GM21619 (cell line): Measurements from ENCODE around the gene STK32B.
"Not testable (repeated sequence)": the region's sequence is repeated elsewhere in the genome, so short reads cannot be mapped to it uniquely, and the experiment has no call there.

Experiments
- ATAC-seq: cut with Tn5 transposase; IDR thresholded peaks from one replicate; pipeline ENCODE4 v1.9.1; 2021; ENCODE audit not compliant: unreplicated experiment

Gene STK32B

GRCh38 chr4:5250536-5250935 lies 199.3 kb downstream of the STK32B start:
- not testable (repeated sequence) for ATAC-seq

GRCh38 chr4:5256421-5256820 lies 205.1 kb downstream of the STK32B start:
- no peak for ATAC-seq

- no peak for ATAC-seq
Measured at GRCh38 chr4:5257086-5257485, 205.8 kb downstream of the STK32B start.

GRCh38 chr4:5259471-5259870 lies 208.2 kb downstream of the STK32B start:
- ATAC-seq, result no peak

- ATAC-seq, result no peak
Measured at GRCh38 chr4:5260121-5260520, 208.8 kb downstream of the STK32B start.

- no peak for ATAC-seq
Measured at GRCh38 chr4:5261866-5262265, 210.6 kb downstream of the STK32B start.

GRCh38 chr4:5266991-5267390 lies 215.7 kb downstream of the STK32B start:
- ATAC-seq, result no peak

GRCh38 chr4:5267408-5267807 lies 216.1 kb downstream of the STK32B start:
- ATAC-seq, result no peak

- ATAC-seq, result no peak
Measured at GRCh38 chr4:5276475-5277075, 225.3 kb downstream of the STK32B start.

- ATAC-seq, result no peak
Measured at GRCh38 chr4:5277079-5277478, 225.8 kb downstream of the STK32B start.

- no peak for ATAC-seq
Measured at GRCh38 chr4:5278213-5278612, 226.9 kb downstream of the STK32B start.

- ATAC-seq, result not testable (repeated sequence)
Measured at GRCh38 chr4:5280069-5280468, 228.8 kb downstream of the STK32B start.

- ATAC-seq, result no peak
Measured at GRCh38 chr4:5280828-5281227, 229.5 kb downstream of the STK32B start.

GRCh38 chr4:5283837-5284236 lies 232.6 kb downstream of the STK32B start:
- ATAC-seq, result no peak

- ATAC-seq, result no peak
Measured at GRCh38 chr4:5284517-5284916, 233.2 kb downstream of the STK32B start.

- ATAC-seq, result no peak
Measured at GRCh38 chr4:5292101-5292500, 240.8 kb downstream of the STK32B start.

- not testable (repeated sequence) for ATAC-seq
Measured at GRCh38 chr4:5298000-5298787, 246.9 kb downstream of the STK32B start.

- no peak for ATAC-seq
Measured at GRCh38 chr4:5300283-5300682, 249.0 kb downstream of the STK32B start.

- no peak for ATAC-seq
Measured at GRCh38 chr4:5307928-5308327, 256.6 kb downstream of the STK32B start.

GRCh38 chr4:5322321-5322720 lies 271.0 kb downstream of the STK32B start:
- no peak for ATAC-seq

- ATAC-seq, result no peak
Measured at GRCh38 chr4:5330339-5330989, 279.2 kb downstream of the STK32B start.

- no peak for ATAC-seq
Measured at GRCh38 chr4:5337731-5338130, 286.5 kb downstream of the STK32B start.
